ENCODE data around the gene JAKMIP3.

JAKMIP3 gene

GRCh38 chr10:132102071-132102716 is 36.4 kb downstream of the JAKMIP3 start:
- TF ChIP-seq, protein P1, sequence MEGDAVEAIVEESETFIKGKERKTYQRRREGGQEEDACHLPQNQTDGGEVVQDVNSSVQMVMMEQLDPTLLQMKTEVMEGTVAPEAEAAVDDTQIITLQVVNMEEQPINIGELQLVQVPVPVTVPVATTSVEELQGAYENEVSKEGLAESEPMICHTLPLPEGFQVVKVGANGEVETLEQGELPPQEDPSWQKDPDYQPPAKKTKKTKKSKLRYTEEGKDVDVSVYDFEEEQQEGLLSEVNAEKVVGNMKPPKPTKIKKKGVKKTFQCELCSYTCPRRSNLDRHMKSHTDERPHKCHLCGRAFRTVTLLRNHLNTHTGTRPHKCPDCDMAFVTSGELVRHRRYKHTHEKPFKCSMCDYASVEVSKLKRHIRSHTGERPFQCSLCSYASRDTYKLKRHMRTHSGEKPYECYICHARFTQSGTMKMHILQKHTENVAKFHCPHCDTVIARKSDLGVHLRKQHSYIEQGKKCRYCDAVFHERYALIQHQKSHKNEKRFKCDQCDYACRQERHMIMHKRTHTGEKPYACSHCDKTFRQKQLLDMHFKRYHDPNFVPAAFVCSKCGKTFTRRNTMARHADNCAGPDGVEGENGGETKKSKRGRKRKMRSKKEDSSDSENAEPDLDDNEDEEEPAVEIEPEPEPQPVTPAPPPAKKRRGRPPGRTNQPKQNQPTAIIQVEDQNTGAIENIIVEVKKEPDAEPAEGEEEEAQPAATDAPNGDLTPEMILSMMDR (IDR thresholded peaks at IDR 0.05; ENCODE audit: low read depth, low read length): no peak
- Histone ChIP-seq H3K36me3 (no peaks in the 10 kb centered on the region), H3K9me3 (ENCODE audit: severe bottlenecking) (no peaks in the 10 kb centered on the region), H3K27ac (no peak overlapping the region), H3K27me3 (ENCODE audit: insufficient read depth, low read depth, severe bottlenecking) (no peaks in the 10 kb centered on the region), H3K4me3 (ENCODE audit: low read depth, low read length) (no peak overlapping the region)
- DNase-seq: no peak

DNA sequence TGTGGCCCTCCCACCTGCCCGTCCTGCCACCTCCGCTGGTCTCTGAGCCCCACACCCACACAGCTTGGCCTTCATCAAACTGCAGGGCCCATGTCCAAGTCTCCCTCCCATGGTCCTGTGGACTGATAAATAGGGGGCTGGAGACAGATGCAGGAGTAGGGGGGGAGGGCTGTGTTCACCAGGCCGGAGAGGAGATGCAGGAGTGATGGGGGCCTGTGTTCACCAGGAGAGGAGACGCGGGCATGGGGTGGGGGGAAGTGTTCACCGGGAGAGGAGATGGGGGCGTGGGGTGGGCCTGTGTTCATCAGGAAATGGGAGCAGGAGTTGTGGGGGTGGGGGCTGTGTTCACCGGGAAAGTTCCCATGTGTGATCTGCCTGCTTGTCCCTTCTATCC is 37.0 kb downstream of the JAKMIP3 start:
- no peak overlapping the region for H3K27ac ChIP-seq
- H3K4me3 ChIP-seq (ENCODE audit: low read depth, low read length): no peak overlapping the region
- H3K27me3 ChIP-seq (ENCODE audit: insufficient read depth, low read depth, severe bottlenecking): no peaks in the 10 kb centered on the region
- H3K9me3 ChIP-seq (ENCODE audit: severe bottlenecking): no peaks in the 10 kb centered on the region
- H3K36me3 ChIP-seq: no peaks in the 10 kb centered on the region
- TF ChIP-seq, protein P1 (IDR thresholded peaks at IDR 0.05; ENCODE audit: low read depth, low read length): no peak
- DNase-seq: no peak

GRCh38 chr10:132103116-132103910 is 37.6 kb downstream of the JAKMIP3 start:
- Histone ChIP-seq H3K27ac (no peak overlapping the region), H3K4me3 (ENCODE audit: low read depth, low read length) (no peak overlapping the region), H3K36me3 (no peaks in the 10 kb centered on the region), H3K27me3 (ENCODE audit: insufficient read depth, low read depth, severe bottlenecking) (no peaks in the 10 kb centered on the region), H3K9me3 (ENCODE audit: severe bottlenecking) (no peaks in the 10 kb centered on the region)
- TF ChIP-seq, protein P1 (IDR thresholded peaks at IDR 0.05; ENCODE audit: low read depth, low read length): no peak
- no peak for DNase-seq

- Histone ChIP-seq H3K9me3 (ENCODE audit: severe bottlenecking) (no peaks in the 10 kb centered on the region), H3K36me3 (no peaks in the 10 kb centered on the region), H3K4me3 (ENCODE audit: low read depth, low read length) (no peak overlapping the region), H3K27me3 (ENCODE audit: insufficient read depth, low read depth, severe bottlenecking) (no peaks in the 10 kb centered on the region), H3K27ac (no peak overlapping the region)
- TF ChIP-seq, protein P1 (IDR thresholded peaks at IDR 0.05; ENCODE audit: low read depth, low read length): no peak
- DNase-seq: no peak
Observed at GRCh38 chr10:132104062-132104461, 38.3 kb downstream of the JAKMIP3 start.

DNA sequence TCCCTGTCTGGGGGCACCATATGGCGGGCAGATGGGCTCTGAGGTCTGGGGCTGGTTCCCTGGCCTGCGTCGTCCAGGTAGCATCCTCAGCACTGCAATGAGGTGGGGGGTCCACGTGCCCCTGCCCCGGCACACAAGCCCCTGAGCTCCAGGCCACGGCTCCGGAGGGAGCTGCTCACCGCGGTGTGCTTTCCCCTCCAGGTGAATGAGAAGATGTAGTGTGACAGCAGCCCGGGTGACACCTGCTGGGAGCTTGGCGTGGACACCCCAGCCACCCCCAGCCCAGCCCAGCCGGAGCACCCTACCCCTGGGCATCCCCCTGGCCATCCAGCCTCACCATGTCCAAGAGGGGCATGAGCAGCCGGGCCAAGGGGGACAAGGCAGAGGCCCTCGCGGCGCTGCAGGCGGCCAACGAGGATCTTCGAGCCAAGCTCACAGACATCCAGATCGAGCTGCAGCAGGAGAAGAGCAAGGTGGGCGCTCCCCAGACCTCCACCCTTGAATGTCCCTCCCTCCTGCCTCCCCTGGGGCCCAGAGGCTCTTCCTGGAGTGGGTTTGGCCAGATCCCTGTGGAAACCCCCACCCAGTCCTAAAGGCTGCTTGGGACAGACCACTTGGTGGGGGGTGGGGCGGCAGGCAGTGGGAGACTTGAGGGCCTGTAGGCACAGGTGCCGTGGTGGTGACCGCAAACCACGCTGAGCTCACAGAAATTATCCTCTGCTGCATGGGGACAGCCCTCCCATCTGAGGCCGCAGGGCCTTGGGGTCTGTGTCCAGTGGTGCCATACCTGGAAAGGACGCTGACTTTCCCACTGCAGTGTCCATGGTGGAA is 38.9 kb downstream of the JAKMIP3 start:
- H3K27ac ChIP-seq: no peak overlapping the region
- H3K27me3 ChIP-seq (ENCODE audit: insufficient read depth, low read depth, severe bottlenecking): no peaks in the 10 kb centered on the region
- H3K9me3 ChIP-seq (ENCODE audit: severe bottlenecking): no peaks in the 10 kb centered on the region
- H3K4me3 ChIP-seq (ENCODE audit: low read depth, low read length): no peak overlapping the region
- H3K36me3 ChIP-seq: no peaks in the 10 kb centered on the region
- no peak for DNase-seq
- TF ChIP-seq, protein P1 (IDR thresholded peaks at IDR 0.05; ENCODE audit: low read depth, low read length): no peak
